ENCODE measurements around the gene SSBP3. TPM values are rescaled to one million over a fixed set of nuclear protein-coding genes. Genes with fewer than 3 reads are reported as not detected.

SSBP3 gene
- total RNA-seq, 1 experiment from 2014 or later: 26.5 TPM

DNA sequence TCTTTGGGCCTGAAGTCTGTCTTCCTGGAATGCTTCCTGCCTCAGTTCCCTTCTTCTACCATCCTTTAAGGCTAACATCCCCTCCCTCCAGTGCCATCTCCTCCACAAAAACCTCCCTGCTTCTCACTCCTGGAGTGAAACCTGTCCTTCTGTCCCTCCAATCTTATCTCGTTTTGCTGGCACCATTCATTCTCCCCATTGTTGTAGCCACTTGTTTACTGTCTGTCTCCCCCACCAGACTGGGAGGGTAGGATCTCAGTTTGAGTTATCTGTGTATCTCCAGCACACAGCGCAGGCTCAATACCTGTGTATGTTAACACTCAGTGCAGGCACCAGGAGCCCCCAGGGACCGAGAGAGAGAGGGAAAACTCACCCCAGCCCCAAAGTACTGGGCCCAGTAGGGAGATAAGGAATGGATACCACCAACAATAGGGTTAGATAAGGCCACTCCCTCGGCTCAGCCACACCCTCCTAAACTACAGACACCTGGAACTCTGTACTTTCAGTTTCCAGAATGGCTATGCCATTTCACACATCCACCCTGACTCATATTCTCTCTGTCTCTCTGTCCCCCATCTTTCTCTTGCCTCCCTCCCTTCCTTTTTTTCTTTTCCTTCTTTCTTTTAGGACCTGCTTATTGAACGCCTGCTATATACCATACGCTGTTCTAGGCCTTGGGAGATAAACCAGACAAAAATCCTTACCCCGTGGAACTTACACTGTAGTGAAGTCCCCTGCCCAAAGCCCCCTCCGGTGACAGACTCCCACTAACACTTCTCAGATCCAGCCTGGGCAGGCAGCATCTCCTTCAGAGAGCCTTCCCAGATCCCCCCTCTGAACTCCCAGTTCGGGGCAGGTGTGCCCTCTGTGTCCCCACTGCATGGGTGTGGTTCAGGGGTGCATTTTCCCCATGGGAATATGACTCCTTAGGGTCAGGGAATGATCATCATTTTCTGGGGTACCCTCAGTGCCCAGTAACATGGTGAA lies 3.3 kb upstream of the SSBP3 start:
- ChIA-PET CTCF (no interaction called here), POLR2A (ENCODE audit: unreplicated experiment) (no interaction called here)
- Histone ChIP-seq H3K36me3 (ENCODE audit: low read depth) (no peaks in the 10 kb centered on the region), H3K27me3 (ENCODE audit: insufficient read depth, low read depth) (peaks cover 13% of the 10 kb centered on the region; the same call in 1 of the 2 replicates), H3K9me2 (ENCODE audit: insufficient read depth) (no peaks in the 10 kb centered on the region), H2AFZ (no peak overlapping the region), H3K9me3 (ENCODE audit: insufficient read depth, low read depth) (no peaks in the 10 kb centered on the region), H3K27ac (peak overlapping the region; percentile 82), H3K79me2 (ENCODE audit: low read depth) (no peaks in the 10 kb centered on the region), H3K4me1 (replicated peaks; ENCODE audit: insufficient read depth) (peaks cover 22% of the 10 kb centered on the region), H3K4me2 (peak overlapping the region; percentile 95; the same call in 1 of the 2 replicates), H3K4me3 (no peak overlapping the region), H3F3A (ENCODE audit: insufficient read depth, low read depth) (peaks cover 25% of the 10 kb centered on the region), H4K20me1 (ENCODE audit: insufficient read depth) (no peaks in the 10 kb centered on the region)
- intact Hi-C loops (cut with micrococcal nuclease; ENCODE audit: unreplicated experiment): loop anchor here (5.0 to 10.0 kb wide), 3 partner anchors 95 to 393 kb away; partner anchors contain the start of genes TCEANC2, TMEM59 and TTC22
- no peak for TF ChIP-seq EZH2 (IDR thresholded peaks at IDR 0.05; ENCODE audit: low read depth)
- TF ChIP-seq, protein P1, sequence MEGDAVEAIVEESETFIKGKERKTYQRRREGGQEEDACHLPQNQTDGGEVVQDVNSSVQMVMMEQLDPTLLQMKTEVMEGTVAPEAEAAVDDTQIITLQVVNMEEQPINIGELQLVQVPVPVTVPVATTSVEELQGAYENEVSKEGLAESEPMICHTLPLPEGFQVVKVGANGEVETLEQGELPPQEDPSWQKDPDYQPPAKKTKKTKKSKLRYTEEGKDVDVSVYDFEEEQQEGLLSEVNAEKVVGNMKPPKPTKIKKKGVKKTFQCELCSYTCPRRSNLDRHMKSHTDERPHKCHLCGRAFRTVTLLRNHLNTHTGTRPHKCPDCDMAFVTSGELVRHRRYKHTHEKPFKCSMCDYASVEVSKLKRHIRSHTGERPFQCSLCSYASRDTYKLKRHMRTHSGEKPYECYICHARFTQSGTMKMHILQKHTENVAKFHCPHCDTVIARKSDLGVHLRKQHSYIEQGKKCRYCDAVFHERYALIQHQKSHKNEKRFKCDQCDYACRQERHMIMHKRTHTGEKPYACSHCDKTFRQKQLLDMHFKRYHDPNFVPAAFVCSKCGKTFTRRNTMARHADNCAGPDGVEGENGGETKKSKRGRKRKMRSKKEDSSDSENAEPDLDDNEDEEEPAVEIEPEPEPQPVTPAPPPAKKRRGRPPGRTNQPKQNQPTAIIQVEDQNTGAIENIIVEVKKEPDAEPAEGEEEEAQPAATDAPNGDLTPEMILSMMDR (conservative IDR thresholded peaks at IDR 0.05): no peak
- no peak for DNase-seq
- no TSS peak for BruUV-seq (replicated peaks)

GRCh38 chr1:54408147-54409066 lies 2.2 kb upstream of the SSBP3 start:
- Histone ChIP-seq H3K4me1 (replicated peaks; ENCODE audit: insufficient read depth) (peaks cover 22% of the 10 kb centered on the region), H3K4me2 (peak overlapping the region; percentile 95), H3F3A (ENCODE audit: insufficient read depth, low read depth) (peaks cover 25% of the 10 kb centered on the region), H3K4me3 (peak overlapping the region; percentile 61; the same call in 1 of the 2 replicates), H3K79me2 (ENCODE audit: low read depth) (no peaks in the 10 kb centered on the region), H3K27me3 (ENCODE audit: insufficient read depth, low read depth) (peaks cover 3% of the 10 kb centered on the region; the same call in 1 of the 2 replicates), H2AFZ (peak overlapping the region; percentile 84), H3K9me2 (ENCODE audit: insufficient read depth) (no peaks in the 10 kb centered on the region), H4K20me1 (ENCODE audit: insufficient read depth) (no peaks in the 10 kb centered on the region), H3K36me3 (ENCODE audit: low read depth) (no peaks in the 10 kb centered on the region), H3K9me3 (ENCODE audit: insufficient read depth, low read depth) (no peaks in the 10 kb centered on the region), H3K27ac (peak overlapping the region; percentile 82)
- ChIA-PET CTCF (interaction anchor here (1.8 kb wide), 1 partner anchor 287 kb away, joined by 6 read pairs; no protein-coding TSS in a partner anchor), POLR2A (ENCODE audit: unreplicated experiment) (interaction anchor here (0.6 kb wide), 1 partner anchor 43 kb away, joined by 9 read pairs; no protein-coding TSS in a partner anchor)
- no peak for TF ChIP-seq EZH2 (IDR thresholded peaks at IDR 0.05; ENCODE audit: low read depth)
- TF ChIP-seq, protein P1 (conservative IDR thresholded peaks at IDR 0.05): no peak
- DNase-seq: peak; percentile 54 to 94
- intact Hi-C loops (cut with micrococcal nuclease; ENCODE audit: unreplicated experiment): loop anchor here (5.0 to 10.0 kb wide), 3 partner anchors 94 to 394 kb away; partner anchors contain the start of genes TCEANC2, TMEM59 and TTC22
- BruUV-seq (replicated peaks): no TSS peak
